GM12878 (cell line): Measurements from ENCODE around the gene POLD4. TPM values are rescaled to one million over a fixed set of nuclear protein-coding genes. Genes with fewer than 3 reads are reported as not detected.

Source experiments
- BACH1 ChIP-seq: fragments of 450-650 bp; IDR thresholded peaks from 2 replicates; pipeline ENCODE4 v1.6.1; 2017; ENCODE audit warnings: mild to moderate bottlenecking, borderline replicate concordance
- BMI1 ChIP-seq: fragments of 450-650 bp; IDR thresholded peaks from 2 replicates; pipeline ENCODE4 v1.6.1; 2016; ENCODE audit warnings: mild to moderate bottlenecking, moderate library complexity, borderline replicate concordance
- E4F1 ChIP-seq: fragments of 450-650 bp; IDR thresholded peaks from 2 replicates; pipeline ENCODE4 v1.6.1; 2018; ENCODE audit warnings: borderline replicate concordance, mild to moderate bottlenecking; ENCODE audit not compliant: partially characterized antibody
- HDAC2 ChIP-seq: fragments of 200-600 bp; sonication (generic); IDR thresholded peaks from 2 replicates; pipeline ENCODE4 v1.6.1; 2017
- IKZF1 ChIP-seq: fragments of 450-650 bp; conservative IDR thresholded peaks from 2 replicates; pipeline ENCODE4 v1.6.1; 2017; ENCODE audit warnings: antibody characterized with exemption, mild to moderate bottlenecking
- LARP7 ChIP-seq: fragments of 450-650 bp; IDR thresholded peaks from 2 replicates; pipeline ENCODE4 v1.6.1; 2017; ENCODE audit warnings: mild to moderate bottlenecking
- MXI1 ChIP-seq: fragments of 150-350 bp; IDR thresholded peaks from 2 replicates; pipeline ENCODE4 v1.6.1; 2011; ENCODE audit warnings: low read depth, mild to moderate bottlenecking, inconsistent platforms, low read length, improper control_type of control experiment
- NFIC ChIP-seq: IDR thresholded peaks from 2 replicates; pipeline ENCODE4 v1.6.1; 2012; ENCODE audit warnings: low read depth, mild to moderate bottlenecking, inconsistent platforms, low read length, moderate library complexity
- NFXL1 ChIP-seq: fragments of 450-650 bp; IDR thresholded peaks from 2 replicates; pipeline ENCODE4 v1.6.1; 2017; ENCODE audit warnings: antibody characterized with exemption, mild to moderate bottlenecking, borderline replicate concordance
- NFYA ChIP-seq: IDR thresholded peaks from 2 replicates; pipeline ENCODE4 v1.6.1; 2011; ENCODE audit warnings: low read depth, mild to moderate bottlenecking, low read length, improper control_type of control experiment, borderline replicate concordance
- PKNOX1 ChIP-seq: fragments of 450-650 bp; IDR thresholded peaks from 2 replicates; pipeline ENCODE4 v1.6.1; 2016; ENCODE audit warnings: mild to moderate bottlenecking
- SMARCA5 ChIP-seq: fragments of 450-650 bp; IDR thresholded peaks from 2 replicates; pipeline ENCODE4 v1.6.1; 2017; ENCODE audit warnings: mild to moderate bottlenecking
- SRF ChIP-seq, 2 experiments: IDR thresholded peaks; 2 replicates each; pipeline ENCODE4 v1.6.1; 2011; ENCODE audit warnings: low read depth in 2 of 2, low read length in 2 of 2, mild to moderate bottlenecking in 1 of 2, moderate library complexity in 1 of 2
- STAT3 ChIP-seq: IDR thresholded peaks from 2 replicates; pipeline ENCODE4 v1.6.1; 2011; ENCODE audit warnings: low read depth, low read length, improper control_type of control experiment
- YY1 ChIP-seq: IDR thresholded peaks from 2 replicates; pipeline ENCODE4 v1.6.1; 2011; ENCODE audit warnings: low read depth, mild to moderate bottlenecking, low read length
- ZNF207 ChIP-seq: fragments of 450-650 bp; IDR thresholded peaks from 2 replicates; pipeline ENCODE4 v1.6.1; 2014; ENCODE audit warnings: antibody characterized with exemption, mild to moderate bottlenecking, borderline replicate concordance
- polyA plus RNA-seq, 11 experiments: library from polyadenylated mRNA; depleted of rRNA in 4 of 11; unstranded in 6 of 11; stranded (reverse) in 5 of 11; fragments of >200 nt; fragmentation: Nextera tagmentation in 4 of 11; fragmentation: Illumina TruSeq in 1 of 11; extraction: Ambion mirVana in 4 of 11; extraction: Trizol in 1 of 11; gene quantifications; 1 replicate in 1 of 11; 2 replicates in 10 of 11; pipeline versions ENCODE4 v1.2.1 to v1.2.3, GENCODE V29; 2011 to 2016; ENCODE audit warnings: inconsistent platforms in 2 of 11, missing spikeins in 2 of 11, low read depth in 1 of 11
- total RNA-seq, 4 experiments: library from RNA; depleted of rRNA in 3 of 4; stranded (reverse); fragments of >200 nt in 3 of 4; fragmentation: Illumina TruSeq in 1 of 4; extraction: Trizol in 1 of 4; gene quantifications; 2 replicates each; pipeline versions ENCODE4 v1.2.1 to v1.2.3, GENCODE V29; 2013 to 2021
- TF ChIP-seq, protein P1 (sequence below): IDR thresholded peaks from 2 replicates; pipeline ENCODE4 v1.6.1; 2011; ENCODE audit warnings: borderline replicate concordance, low read depth, mild to moderate bottlenecking, moderate library complexity, low read length; ENCODE audit not compliant: insufficient read depth, poor library complexity, severe bottlenecking
- TF ChIP-seq, protein P2 (sequence below): IDR thresholded peaks from 2 replicates; pipeline ENCODE4 v1.6.1; 2012; ENCODE audit warnings: low read depth, low read length, improper control_type of control experiment
- TF ChIP-seq, protein P3 (sequence below): fragments of 450-650 bp; formaldehyde crosslinking; IDR thresholded peaks from 2 replicates; pipeline ENCODE4 v1.4.0; 2022; ENCODE audit warnings: mild to moderate bottlenecking, moderate library complexity

POLD4 gene
- total and polyA plus RNA-seq, 10 of the 15 experiments (the other 5 are each of a cell fraction or from before 2014, with no cell fraction given) = 8.1 to 176 (median 88.1) TPM

GRCh38 chr11:67372993-67373647 is 19.8 kb upstream of the POLD4 start, which contains the start of gene CLCF1 (continued):
- TF ChIP-seq E4F1 = no peak
- TF ChIP-seq HDAC2 = no peak
- TF ChIP-seq BMI1 = no peak
- TF ChIP-seq, protein P1, sequence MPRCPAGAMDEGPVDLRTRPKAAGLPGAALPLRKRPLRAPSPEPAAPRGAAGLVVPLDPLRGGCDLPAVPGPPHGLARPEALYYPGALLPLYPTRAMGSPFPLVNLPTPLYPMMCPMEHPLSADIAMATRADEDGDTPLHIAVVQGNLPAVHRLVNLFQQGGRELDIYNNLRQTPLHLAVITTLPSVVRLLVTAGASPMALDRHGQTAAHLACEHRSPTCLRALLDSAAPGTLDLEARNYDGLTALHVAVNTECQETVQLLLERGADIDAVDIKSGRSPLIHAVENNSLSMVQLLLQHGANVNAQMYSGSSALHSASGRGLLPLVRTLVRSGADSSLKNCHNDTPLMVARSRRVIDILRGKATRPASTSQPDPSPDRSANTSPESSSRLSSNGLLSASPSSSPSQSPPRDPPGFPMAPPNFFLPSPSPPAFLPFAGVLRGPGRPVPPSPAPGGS = no peak
- 0 out of 2 replicates have a peak, but pooled peaks have one; percentile 31 for TF ChIP-seq NFXL1
- 0 out of 2 replicates have a peak, but pooled peaks have one; percentile 13 for TF ChIP-seq YY1
- peak; percentile 69 for TF ChIP-seq IKZF1
- TF ChIP-seq LARP7 = peak; percentile 55
- TF ChIP-seq, protein P2, sequence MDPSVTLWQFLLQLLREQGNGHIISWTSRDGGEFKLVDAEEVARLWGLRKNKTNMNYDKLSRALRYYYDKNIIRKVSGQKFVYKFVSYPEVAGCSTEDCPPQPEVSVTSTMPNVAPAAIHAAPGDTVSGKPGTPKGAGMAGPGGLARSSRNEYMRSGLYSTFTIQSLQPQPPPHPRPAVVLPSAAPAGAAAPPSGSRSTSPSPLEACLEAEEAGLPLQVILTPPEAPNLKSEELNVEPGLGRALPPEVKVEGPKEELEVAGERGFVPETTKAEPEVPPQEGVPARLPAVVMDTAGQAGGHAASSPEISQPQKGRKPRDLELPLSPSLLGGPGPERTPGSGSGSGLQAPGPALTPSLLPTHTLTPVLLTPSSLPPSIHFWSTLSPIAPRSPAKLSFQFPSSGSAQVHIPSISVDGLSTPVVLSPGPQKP = no peak
- TF ChIP-seq SRF (IDR thresholded peaks at IDR 0.05; ENCODE audit: low read depth in 2 of 2, low read length in 2 of 2) = no peak
- no peak for TF ChIP-seq MXI1
- peak; percentile 55; the same call in 1 of the 2 replicates for TF ChIP-seq BACH1
- TF ChIP-seq NFIC = no peak
- no peak for TF ChIP-seq ZNF207
- TF ChIP-seq, protein P3, sequence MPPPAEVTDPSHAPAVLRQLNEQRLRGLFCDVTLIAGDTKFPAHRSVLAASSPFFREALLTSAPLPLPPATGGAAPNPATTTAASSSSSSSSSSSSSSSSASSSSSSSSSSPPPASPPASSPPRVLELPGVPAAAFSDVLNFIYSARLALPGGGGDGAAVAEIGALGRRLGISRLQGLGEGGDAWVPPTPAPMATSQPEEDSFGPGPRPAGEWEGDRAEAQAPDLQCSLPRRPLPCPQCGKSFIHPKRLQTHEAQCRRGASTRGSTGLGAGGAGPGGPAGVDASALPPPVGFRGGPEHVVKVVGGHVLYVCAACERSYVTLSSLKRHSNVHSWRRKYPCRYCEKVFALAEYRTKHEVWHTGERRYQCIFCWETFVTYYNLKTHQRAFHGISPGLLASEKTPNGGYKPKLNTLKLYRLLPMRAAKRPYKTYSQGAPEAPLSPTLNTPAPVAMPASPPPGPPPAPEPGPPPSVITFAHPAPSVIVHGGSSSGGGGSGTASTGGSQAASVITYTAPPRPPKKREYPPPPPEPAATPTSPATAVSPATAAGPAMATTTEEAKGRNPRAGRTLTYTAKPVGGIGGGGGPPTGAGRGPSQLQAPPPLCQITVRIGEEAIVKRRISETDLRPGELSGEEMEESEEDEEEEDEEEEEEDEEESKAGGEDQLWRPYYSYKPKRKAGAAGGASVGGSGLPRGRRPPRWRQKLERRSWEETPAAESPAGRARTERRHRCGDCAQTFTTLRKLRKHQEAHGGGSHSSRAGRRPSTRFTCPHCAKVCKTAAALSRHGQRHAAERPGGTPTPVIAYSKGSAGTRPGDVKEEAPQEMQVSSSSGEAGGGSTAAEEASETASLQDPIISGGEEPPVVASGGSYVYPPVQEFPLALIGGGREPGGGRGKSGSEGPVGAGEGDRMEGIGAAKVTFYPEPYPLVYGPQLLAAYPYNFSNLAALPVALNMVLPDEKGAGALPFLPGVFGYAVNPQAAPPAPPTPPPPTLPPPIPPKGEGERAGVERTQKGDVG (CRISPR knock-in tag) = no peak
- no peak for TF ChIP-seq NFYA
- TF ChIP-seq STAT3 = no peak
- TF ChIP-seq SMARCA5 = peak; percentile 26; the same call in 1 of the 2 replicates
- no peak for TF ChIP-seq PKNOX1
